HG03045 (cell line): Measurements from ENCODE around the gene PEA15.

Experiments used
- ATAC-seq: cut with Tn5 transposase; IDR thresholded peaks from one replicate; pipeline ENCODE4 v1.9.1; 2021; ENCODE audit warnings: mild to moderate bottlenecking, moderate library complexity; ENCODE audit not compliant: unreplicated experiment

PEA15 gene

DNA sequence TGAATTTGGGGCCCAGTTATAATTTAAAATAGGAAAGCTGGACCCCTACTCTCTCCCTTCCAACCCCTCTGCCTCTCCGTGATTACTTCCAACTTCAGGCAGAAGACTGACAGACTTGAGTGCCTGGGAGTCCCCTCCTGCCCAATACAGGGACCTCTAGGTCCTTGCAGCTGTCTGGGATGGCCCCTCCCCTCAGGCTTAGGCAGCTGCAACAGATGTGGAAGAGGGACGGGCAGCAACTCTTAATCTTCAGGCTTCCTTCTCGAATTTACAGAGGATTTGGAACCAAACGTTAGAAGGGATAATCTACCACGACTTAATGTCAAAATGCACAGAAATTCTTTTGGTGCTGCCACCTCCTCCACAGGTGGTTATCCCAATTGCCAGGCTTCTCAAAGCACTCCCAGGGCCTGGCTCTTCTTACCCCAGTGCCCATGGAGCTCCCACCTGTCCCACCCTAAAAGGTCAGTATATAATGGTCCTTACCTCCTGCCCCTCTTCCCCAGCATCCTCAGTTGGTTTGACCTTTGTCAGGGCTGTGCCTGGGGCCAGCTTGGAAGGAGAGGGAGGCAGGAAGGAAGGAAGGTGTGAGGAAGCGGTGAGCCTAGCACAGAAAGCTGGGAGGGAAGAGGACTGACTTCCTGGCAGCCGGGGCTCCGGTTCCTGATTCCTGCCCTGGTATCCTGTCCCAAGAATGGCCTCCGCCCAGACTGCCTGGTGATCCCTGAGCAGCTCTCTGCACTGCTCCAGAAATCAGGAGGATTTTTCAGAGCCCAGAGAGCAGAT is 2.8 kb downstream of the PEA15 start:
- ATAC-seq: no peak

DNA sequence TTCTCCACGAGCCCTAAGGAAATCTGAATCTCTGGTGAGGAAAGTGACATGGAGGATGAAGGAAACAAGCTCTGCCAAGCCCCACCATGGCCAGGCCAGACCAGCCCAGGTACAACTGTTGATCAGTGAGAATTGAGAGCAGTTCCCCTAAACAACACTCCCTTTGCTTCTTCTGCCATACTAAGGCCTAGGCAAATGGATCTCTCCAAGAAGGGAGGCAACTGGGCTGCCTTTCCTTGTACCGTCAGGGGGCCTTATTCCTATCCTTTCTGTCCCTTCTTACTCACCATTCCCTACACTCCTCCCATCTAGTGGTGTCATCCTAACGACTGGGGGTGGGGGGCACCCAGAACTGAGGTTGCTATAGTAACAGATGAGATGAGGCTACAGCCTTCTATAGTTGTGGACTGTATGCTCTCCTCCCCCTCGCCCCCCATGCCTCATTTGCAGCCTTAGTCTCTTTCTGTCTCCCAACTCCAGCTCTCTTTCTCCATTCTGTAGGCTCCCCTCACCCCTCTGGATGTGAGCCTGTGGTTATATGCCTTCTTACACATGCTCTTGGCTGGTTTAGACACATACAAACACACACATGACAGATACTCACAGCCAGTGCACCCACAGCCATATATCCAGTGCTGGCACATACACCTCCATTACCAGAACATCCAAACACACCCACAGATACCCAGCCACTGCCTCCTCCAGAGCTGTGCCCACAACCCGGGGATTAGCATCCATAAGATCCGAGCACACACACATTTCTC is 3.6 kb downstream of the PEA15 start:
- no peak for ATAC-seq

DNA sequence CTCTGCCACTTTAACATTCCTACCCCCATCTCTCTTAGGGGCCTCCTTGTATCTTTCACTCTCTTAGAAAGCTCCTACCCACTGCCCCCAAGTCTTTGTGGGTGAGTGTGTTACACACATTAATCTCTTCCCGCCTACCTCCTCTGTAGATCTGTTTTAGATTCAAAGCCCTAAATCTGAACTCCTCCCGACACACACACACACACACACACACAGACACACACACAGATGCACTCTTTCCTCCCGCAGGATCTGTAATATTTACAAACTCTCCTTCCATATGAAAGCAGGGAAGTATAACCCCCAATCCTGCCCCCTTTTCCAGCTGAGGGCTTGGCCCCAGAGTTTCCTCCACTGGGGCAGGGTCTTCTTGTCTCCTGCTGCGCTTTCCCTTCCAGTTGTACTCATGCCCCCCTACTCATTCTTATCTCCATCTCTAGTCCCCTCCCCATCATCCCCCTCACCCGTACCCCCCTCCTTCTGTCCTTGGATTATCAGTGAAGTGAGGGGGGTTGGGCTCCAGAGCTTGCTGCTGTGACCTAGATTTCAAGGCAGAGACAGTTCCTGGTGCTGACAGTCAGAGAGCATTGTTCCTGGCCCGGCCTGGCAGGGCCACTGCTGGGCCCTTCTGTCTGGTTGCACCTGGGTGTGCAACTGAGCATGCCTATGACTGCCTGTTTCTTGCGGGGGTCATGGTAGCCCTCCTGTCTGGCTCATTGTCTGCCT is 4.3 kb downstream of the PEA15 start:
- ATAC-seq: no peak

DNA sequence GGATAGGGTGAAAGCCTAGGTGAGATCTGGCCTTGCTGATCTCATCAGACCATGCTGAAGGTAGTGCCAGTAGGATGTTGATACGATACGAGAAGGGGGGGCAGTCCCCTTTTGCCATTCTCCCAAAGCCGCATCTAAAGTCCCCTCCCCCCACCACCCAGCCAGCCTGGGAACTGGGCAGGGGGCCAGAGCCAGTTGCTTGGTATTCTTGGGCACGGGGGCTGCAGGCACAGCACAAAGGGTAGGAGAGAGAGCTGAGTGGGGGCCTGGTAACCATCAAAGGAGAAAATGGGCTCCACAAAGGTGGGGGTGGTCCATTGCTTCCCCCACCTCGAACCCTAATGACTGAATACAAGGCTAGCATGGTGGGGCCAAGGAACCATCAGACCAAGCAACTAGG is 5.4 kb downstream of the PEA15 start:
- no peak for ATAC-seq

DNA sequence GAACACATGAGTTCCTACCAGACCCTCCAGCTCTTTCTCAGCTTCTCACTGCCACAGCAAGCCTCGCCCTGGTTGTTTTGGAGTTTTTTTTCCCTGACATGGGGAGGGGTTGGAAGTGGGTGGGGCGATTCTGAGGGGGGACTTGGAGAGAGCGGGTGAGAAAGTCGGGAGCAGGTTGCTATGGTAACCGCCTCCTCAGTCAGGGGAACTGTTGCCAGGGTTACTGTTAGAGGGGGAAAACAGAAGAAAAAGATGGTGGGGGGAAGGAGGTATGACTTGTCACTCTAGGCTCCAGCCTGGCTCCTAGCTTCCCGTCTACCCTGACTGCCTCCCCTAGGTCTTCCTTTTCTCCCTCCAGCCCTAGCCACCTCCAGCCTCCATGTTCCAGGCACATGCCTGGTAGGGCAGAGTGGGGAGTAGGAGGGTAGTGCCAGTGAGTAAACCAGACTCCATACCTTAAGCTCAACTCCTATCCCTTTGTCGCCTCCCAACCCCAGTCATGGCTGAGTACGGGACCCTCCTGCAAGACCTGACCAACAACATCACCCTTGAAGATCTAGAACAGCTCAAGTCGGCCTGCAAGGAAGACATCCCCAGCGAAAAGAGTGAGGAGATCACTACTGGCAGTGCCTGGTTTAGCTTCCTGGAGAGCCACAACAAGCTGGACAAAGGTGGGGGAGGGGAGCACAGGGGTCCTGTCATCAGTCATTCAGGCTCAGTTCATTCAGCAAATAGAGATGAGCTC is 6.0 kb downstream of the PEA15 start:
- ATAC-seq: no peak

DNA sequence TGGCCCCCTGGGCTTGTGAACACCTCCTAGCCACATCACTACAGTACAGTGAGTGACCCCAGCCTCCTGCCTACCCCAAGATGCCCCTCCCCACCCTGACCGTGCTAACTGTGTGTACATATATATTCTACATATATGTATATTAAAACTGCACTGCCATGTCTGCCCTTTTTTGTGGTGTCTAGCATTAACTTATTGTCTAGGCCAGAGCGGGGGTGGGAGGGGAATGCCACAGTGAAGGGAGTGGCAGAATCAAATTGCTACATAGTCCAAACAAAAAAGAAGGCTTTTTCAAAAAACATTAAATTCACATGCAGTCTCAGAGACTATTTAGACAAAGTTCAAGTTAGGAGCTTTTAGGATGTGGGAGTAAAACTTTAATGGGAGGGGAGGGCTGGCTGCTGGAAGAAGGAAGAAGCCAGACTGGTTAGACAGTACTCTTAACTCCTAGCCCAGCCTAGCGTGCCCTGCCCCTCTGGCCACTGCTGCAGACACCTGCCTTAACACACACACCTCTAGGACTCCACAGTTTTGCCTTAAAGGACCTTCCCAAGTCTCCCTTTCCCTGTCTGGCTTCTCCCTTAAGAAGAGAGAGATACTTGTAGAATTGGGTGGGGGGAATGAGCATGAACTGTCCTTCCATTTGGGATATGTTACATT is 9.4 kb downstream of the PEA15 start:
- no peak for ATAC-seq

DNA sequence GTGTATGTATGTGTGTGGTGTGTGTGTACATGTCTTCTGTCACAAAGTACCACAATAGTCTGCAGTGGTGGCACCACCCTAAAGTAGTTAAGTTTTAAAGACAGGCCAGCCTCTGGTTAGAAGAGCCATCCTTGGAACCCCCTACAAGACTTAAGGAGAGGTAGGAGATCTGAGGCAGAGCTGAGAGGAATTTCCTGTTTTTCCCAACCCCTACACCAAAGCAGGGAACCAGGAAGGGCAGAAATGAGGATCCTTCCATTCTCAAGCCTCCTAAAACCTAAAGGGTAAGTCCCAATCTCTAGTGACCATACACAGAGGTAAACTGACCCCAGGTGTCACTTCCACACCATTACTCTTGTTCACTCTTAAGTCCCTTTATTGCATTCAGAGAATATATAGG is 11.1 kb downstream of the PEA15 start:
- ATAC-seq: no peak

DNA sequence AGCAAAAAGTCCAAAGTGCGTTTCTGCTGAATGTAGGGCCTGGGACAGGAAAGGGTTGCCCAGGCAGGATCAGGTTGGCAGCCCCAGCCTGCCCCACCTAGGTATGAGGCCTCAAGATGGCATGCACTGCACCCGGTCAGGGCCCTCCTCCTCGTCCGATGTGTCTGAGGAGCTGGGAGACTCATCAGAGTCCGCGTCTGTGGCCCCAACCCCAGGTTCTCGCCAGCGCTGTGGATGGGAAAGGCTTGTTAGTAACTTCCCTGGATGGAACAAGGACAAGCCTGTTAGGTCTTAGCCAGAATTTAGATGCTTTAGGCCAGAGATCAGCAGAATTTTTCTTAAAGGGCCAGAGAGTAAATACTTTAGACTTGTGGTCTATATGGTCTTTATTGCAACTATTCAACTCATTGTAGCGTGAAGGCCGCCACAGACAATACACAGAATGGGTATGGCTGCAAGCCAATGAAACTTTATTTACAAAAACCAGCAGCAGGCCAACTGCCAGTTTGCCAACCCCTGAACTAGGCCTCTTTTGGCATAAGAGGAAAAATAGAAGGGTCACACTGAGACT is 12.4 kb downstream of the PEA15 start:
- no peak for ATAC-seq

DNA sequence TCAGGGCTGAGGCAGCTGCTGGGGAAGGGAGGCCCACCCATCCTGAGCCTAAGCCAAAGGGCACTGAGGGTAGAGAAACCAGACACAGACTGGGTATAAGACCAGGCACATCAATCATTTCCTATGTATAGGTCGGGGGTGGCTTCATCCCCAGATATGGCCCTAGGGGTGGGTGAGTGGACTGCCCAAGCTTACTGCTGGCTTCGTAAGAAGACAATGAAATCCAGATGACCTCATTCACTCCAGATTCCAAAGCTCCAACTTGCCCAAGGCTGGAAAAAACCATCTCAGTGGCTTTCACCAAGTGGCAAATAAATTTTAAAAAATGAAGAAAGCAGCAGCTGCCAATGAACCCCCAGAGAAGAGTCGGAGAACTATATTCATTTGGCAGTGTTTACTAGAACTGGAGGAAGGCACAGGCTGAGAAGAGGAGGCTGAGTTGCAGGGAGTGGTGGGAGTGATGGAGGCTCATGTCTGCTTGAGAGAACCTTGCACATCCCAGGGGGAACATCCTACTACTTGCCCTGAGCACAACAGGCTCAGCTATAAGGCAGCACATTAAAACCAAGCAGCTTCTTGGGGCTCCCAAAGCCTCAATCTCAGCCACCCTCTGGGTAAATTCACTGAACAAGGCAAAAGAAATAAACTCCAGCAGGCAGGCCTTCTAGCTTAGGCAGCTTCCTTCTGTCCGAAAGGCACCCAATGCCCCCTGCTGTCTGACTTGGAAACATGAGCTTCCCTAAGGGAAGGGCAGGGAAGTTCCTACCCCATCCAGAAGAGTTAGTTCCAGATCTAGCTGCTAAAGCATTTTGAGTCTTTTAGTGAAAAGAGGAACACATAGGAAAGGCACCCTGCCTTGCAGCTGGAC is 14.1 kb downstream of the PEA15 start:
- no peak for ATAC-seq

DNA sequence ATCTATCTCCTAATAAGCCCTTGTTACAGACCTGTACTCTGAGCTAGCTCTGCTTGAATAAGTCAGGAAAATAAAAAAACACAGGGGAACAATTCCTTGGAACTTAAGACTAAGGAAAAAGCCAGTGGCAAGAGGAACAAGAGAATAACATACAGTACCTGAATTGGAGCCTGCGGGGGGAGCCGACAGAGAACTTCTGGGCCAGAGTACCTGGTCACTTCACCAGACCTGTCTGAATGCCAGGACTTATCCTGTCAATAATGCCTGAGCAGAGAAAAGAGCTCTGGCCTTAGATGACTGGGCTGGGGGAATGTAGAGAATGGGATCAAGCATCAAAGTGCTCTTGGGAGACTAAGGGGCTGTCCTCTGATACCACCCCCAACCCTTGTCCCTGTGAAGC is 15.1 kb downstream of the PEA15 start:
- no peak for ATAC-seq

DNA sequence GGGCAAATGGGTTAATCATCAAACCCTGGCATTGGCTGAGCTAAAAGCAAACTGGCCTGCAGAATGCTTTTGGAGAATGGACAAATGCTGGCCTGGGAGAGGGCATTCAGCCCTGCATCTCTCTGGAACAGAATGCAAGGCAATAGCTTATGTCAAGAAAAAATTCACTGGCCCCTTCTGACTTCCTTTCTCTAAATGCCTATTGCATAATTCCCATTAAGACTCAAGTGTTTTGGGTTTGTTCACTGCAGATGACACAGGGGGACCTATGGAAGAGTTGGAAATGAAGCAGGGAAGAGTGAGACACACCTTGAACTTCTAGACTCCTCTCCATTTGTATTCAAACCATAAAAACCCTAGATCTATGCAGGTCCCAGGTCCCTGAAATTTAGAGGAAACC is 15.9 kb downstream of the PEA15 start:
- ATAC-seq: no peak

DNA sequence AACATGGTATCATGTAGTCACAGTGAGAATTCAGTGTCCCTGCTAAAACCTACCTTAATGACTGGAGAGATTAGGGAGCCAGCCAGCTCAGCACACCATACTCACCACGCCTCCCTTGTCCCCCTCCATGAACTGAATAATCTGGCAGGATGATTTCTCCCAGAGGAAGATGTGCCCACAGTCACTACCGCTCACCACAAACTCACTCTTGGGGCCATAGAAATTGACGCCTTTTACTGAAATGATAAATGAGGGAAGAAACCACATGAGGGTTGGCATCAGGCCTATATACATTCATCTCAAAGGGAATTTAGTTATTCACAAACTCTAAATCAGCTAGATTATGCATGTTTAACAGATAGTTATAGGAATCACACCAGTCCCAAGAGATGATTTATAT is 17.4 kb downstream of the PEA15 start:
- no peak for ATAC-seq

DNA sequence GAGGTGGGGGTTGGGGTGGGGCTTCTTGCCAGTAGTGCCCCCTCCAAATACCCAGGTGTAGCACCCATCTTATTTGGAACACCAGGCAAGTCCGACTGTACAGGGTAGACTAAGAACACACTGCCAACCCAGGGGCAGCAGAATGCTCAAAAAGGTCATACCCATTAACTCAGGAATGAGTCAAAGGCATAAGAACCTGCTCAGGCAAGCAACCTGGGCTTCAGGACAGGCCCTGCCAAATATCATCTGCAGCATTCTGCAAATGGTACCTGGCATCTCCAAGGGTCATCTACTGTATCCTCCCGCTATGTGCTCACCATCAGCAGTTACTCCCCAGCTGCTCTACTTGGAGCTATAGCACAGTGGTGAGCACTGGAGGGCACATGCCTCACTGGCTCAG is 19.4 kb downstream of the PEA15 start:
- ATAC-seq: no peak

DNA sequence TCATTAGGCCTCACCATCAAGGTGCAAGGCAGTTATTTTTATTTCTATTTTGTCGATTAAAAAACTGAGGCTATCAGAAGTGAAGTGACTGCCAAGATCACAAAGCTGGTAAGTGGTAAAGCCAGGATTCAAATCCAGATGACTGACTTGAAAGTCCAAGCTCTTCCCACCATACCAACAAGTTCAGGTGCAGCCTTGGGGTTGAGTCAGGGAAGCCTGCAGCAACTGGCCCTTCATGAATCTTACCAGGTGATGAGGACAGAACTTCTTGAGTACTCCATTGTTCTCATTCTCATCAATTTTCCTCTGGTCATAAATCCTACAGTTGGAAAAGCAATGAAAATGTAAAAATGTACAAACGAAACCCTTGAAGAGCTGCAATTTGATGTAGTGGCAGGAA is 20.2 kb downstream of the PEA15 start:
- no peak for ATAC-seq

DNA sequence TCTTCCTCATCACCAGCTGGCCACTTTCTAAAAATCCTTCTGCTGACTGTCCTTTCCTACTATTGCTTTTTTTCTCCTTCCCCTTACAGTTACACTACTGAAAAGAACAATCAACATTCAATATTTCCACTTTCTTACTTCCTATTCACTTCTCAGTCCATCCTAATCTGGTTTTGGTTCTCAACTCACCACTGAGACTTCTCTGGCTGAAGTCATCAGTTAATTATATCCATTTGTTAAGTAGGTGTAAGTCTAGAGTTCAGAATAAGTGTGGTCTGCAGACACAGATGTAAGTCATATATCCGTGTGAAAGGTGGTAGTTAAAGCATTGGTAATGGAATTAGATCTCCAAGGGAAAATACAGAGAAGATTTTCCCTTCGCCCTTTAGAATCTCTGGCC is 21.4 kb downstream of the PEA15 start:
- ATAC-seq: no peak

DNA sequence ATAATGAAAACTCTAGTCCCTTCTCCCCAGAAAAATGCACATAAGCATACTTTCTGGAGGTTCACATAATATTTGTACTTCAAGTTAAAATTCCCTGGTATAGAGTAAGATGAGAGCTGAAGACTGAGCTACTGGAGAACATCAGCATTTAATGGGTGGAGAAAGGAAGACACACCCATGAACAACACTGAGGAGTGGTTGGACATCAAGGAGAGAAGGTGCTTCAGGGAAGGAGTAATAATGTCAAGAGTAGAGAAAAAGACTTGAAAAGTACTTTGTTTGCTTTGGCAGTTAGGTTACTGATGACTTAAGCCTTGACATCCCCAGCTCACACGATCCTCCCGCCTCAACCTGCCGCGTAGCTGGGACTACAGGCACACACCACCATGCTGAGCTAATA is 21.9 kb downstream of the PEA15 start:
- ATAC-seq: no peak

DNA sequence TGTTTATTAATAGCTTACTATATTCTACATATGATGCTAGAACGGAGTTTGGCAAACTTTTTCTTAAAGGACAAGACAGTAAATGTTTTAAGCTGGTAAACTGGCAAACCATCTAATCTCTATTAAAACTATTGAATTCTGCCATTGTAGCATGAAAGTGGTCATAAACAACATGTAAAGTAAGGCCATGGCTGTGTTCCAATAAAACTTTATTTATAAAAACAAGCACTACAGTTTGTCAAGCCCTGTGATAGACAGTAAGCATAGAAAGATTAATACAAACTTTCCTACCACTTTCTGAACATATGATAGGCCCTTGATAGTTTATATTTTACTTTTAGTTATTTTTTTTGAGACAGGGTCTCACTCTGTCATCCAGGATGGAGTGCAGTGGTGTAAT is 22.4 kb downstream of the PEA15 start:
- ATAC-seq: no peak

DNA sequence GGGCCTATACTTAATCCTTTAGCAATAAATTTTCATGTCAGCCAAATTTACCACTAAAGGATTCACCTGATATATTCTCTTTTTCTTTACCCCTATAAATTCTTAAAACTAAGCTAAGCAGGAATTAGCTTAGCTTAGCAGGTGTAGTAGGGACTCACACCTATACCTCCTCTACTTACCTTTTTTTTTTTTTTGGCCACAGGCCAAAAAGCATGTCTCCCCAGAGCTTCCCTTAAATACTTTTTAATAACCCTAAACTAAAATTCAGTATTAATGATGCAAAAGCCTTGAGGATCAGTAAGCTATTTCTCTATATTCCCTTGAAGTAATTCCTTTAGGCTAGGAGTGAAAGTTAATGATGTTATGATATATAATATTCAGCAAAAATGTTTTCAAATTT is 23.2 kb downstream of the PEA15 start:
- no peak for ATAC-seq

DNA sequence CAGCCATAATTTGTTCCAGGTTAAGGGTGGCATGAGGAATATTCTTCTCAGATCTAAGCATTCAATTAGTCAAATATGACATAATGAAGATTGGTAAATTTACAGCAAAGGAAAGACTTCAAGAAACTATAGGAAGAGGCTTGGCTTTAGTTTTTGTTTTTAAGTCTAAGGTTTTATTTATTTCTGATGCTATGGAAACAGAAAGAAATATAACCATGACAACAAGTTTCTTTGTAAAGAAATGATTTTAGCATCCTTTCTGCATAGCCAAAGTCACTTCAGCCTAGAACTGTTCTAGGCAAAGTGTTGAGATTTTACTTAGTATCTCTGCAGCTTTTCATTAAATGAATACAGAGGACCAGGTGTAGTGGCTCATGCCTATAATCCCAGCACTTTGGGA is 27.7 kb downstream of the PEA15 start:
- ATAC-seq: no peak
